SU-DHL-6 (cell line): ENCODE results near the gene KIF16B.

Source experiments
- H2AFZ ChIP-seq: fragments of 200-600 bp; sonication (generic); 2 replicates; pipeline ENCODE4 v1.6.1; 2014; ENCODE audit warnings: low read depth, mild to moderate bottlenecking, moderate library complexity, mixed read lengths, antibody characterized with exemption, low read length; ENCODE audit not compliant: severe bottlenecking
- H3F3A ChIP-seq: fragments of 200-600 bp; shearing (Covaris generic); 2 replicates; pipeline ENCODE4 v1.6.0; 2016; ENCODE audit warnings: antibody characterized with exemption, mild to moderate bottlenecking; ENCODE audit not compliant: insufficient read depth
- H3K27ac ChIP-seq: fragments of 200-600 bp; sonication (generic); 2 replicates; pipeline ENCODE4 v1.5.1; 2016; ENCODE audit warnings: low read depth, mild to moderate bottlenecking, low read length, moderate library complexity, mixed read lengths
- H3K27me3 ChIP-seq: fragments of 200-600 bp; sonication (generic), shearing (Covaris generic); 2 replicates; pipeline ENCODE4 v1.6.0; 2014; ENCODE audit warnings: mild to moderate bottlenecking, low read length
- H3K36me3 ChIP-seq: fragments of 200-600 bp; sonication (generic); 2 replicates; pipeline ENCODE4 v1.6.1; 2014; ENCODE audit warnings: mild to moderate bottlenecking, low read length, mixed read lengths
- H3K4me2 ChIP-seq: fragments of 300-600, 200-600 bp; shearing (Covaris generic), sonication (generic); 2 replicates; pipeline ENCODE4 v1.6.0; 2014; ENCODE audit warnings: low read length, low read depth, mild to moderate bottlenecking; ENCODE audit not compliant: poor library complexity, severe bottlenecking
- H3K4me3 ChIP-seq: fragments of 200-600 bp; sonication (generic); 2 replicates; pipeline ENCODE4 v1.5.1; 2014; ENCODE audit warnings: antibody characterized with exemption, low read length, mild to moderate bottlenecking, mixed read lengths; ENCODE audit not compliant: insufficient read depth, poor library complexity, severe bottlenecking
- H3K79me2 ChIP-seq: fragments of 200-600 bp; sonication (generic); 2 replicates; pipeline ENCODE4 v1.6.1; 2014; ENCODE audit warnings: mild to moderate bottlenecking, low read length, moderate library complexity; ENCODE audit not compliant: insufficient read depth
- H3K9ac ChIP-seq: fragments of 200-600 bp; sonication (generic); 2 replicates; pipeline ENCODE4 v1.7.0; 2014; ENCODE audit warnings: mild to moderate bottlenecking, low read length
- H3K9me2 ChIP-seq: fragments of 200-600 bp; sonication (generic); replicated peaks from 2 replicates; pipeline ENCODE4 v1.6.1; 2014; ENCODE audit warnings: low read length; ENCODE audit not compliant: insufficient read depth
- H3K9me3 ChIP-seq: fragments of 200-600 bp; sonication (generic); 2 replicates; pipeline ENCODE4 v1.6.1; 2014; ENCODE audit warnings: low read length, mixed read lengths; ENCODE audit not compliant: insufficient read depth
- H4K20me1 ChIP-seq: fragments of 200-600 bp; sonication (generic); 2 replicates; pipeline ENCODE4 v1.6.1; 2014; ENCODE audit warnings: low read depth, mild to moderate bottlenecking, antibody characterized with exemption, low read length, moderate library complexity, mixed read lengths
- EZH2phosphoT487 ChIP-seq: fragments of 200-600 bp; sonication (generic), shearing (Covaris generic); conservative IDR thresholded peaks from 2 replicates; pipeline ENCODE4 v1.6.1; 2018; ENCODE audit warnings: mild to moderate bottlenecking, antibody characterized with exemption, low read length, moderate library complexity, mixed read lengths
- TF ChIP-seq, protein P1 (sequence below): fragments of 200-600 bp; sonication (generic); IDR thresholded peaks from one replicate; pipeline ENCODE4 v1.5.1; 2017; ENCODE audit warnings: antibody characterized with exemption, mild to moderate bottlenecking, low read length, moderate library complexity; ENCODE audit not compliant: insufficient read depth, poor library complexity, severe bottlenecking

KIF16B gene

DNA sequence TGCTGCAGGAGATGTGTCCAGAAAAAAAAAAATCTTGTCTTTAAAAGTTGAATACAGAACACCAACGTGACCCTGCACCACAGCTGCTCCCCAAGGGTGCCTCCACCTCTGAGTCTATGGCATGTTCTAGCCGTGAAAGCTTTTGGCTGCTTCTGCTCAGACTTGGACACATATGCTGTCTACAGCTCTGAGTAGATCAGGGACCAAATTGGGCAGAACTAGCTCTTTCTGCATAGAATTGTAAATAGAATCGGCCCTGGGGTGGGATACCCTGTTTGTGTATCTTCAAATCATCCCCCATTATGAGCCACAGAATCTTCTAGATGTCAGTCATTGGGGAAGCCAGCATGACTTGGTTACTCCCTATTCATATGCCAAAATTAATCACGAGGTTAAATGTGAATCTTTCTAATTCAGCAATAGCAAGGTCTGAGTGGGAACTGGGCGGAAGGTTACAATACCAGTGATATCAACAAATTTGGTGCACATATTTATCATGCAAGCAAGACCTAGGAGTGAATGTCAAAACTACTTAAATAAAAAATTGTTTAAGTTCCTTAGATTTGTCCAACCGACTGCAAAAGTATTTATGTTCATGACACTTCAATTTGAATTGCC, 302.8 kb downstream of the KIF16B start:
- H4K20me1 ChIP-seq = no peaks in the 10 kb centered on the region
- no peak overlapping the region for H3K9ac ChIP-seq
- no peak for TF ChIP-seq EZH2phosphoT487
- TF ChIP-seq, protein P1, sequence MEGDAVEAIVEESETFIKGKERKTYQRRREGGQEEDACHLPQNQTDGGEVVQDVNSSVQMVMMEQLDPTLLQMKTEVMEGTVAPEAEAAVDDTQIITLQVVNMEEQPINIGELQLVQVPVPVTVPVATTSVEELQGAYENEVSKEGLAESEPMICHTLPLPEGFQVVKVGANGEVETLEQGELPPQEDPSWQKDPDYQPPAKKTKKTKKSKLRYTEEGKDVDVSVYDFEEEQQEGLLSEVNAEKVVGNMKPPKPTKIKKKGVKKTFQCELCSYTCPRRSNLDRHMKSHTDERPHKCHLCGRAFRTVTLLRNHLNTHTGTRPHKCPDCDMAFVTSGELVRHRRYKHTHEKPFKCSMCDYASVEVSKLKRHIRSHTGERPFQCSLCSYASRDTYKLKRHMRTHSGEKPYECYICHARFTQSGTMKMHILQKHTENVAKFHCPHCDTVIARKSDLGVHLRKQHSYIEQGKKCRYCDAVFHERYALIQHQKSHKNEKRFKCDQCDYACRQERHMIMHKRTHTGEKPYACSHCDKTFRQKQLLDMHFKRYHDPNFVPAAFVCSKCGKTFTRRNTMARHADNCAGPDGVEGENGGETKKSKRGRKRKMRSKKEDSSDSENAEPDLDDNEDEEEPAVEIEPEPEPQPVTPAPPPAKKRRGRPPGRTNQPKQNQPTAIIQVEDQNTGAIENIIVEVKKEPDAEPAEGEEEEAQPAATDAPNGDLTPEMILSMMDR = no peak
- H3K36me3 ChIP-seq = no peaks in the 10 kb centered on the region; the same call in 1 of the 2 replicates
- H3K27ac ChIP-seq = no peak overlapping the region
- H3K79me2 ChIP-seq = no peaks in the 10 kb centered on the region
- H3F3A ChIP-seq = no peaks in the 10 kb centered on the region
- H3K9me2 ChIP-seq = no peaks in the 10 kb centered on the region
- no peaks in the 10 kb centered on the region for H3K27me3 ChIP-seq
- H3K4me2 ChIP-seq = no peak overlapping the region
- no peak overlapping the region for H3K4me3 ChIP-seq
- H3K9me3 ChIP-seq = 0 out of 2 replicates have a peak, but pooled peaks cover 7% of the 10 kb centered on the region
- H2AFZ ChIP-seq = no peak overlapping the region

DNA sequence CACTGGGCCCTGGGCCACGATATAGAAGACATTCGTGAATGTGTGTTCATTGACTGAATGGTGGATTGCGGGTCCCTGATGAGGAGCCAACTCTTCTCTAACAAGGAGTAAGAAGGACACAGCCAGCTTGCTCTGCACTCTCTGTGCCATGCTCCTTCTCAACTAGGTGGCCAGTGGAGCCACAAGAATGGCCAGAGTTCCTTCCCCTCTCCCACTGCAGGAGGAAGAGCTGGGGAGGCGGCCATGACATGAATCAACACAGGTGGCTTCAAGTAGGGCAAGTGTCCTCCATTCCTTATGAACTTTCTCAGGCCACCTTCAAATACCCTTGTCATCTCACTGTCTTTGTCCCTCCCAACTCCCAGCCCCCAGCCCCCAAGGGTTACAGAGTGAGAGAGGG, 305.7 kb downstream of the KIF16B start:
- no peak overlapping the region for H3K4me2 ChIP-seq

DNA sequence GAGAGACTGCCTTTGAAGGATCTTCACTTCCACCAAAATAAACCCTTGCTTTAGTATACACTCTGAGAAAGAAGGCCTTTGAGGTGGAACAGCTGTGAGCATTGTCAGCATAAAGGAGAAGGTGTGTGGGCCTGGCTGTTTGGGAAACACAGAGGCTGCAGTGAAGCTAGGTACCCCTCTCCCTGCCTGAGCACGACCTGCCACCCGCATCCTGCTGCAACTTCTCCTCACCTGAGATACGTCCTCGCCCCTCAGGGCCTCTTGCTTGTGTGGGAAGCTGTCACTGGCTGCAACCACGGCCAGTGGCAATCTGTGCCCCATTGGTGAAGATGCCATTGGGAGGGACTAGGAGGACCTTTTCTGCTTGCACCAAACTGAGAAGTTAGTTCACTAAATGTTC, 307.9 kb downstream of the KIF16B start:
- H3F3A ChIP-seq = no peaks in the 10 kb centered on the region
- no peak for TF ChIP-seq EZH2phosphoT487
- TF ChIP-seq, protein P1 = no peak
- H3K9ac ChIP-seq = no peak overlapping the region
- H3K36me3 ChIP-seq = no peaks in the 10 kb centered on the region
- no peaks in the 10 kb centered on the region for H3K27me3 ChIP-seq
- H3K9me2 ChIP-seq = no peaks in the 10 kb centered on the region
- H3K4me3 ChIP-seq = no peak overlapping the region
- H3K4me2 ChIP-seq = no peak overlapping the region
- H3K79me2 ChIP-seq = no peaks in the 10 kb centered on the region
- no peak overlapping the region for H3K27ac ChIP-seq
- no peaks in the 10 kb centered on the region for H4K20me1 ChIP-seq
- no peak overlapping the region for H2AFZ ChIP-seq
- H3K9me3 ChIP-seq = 0 out of 2 replicates have a peak, but pooled peaks cover 7% of the 10 kb centered on the region

More for the DNA sequence above, 305.7 kb downstream of the KIF16B start:
- no peak overlapping the region for H3K27ac ChIP-seq
- H3K9ac ChIP-seq = no peak overlapping the region
- no peak for TF ChIP-seq EZH2phosphoT487
- TF ChIP-seq, protein P1 = no peak
- H3K9me2 ChIP-seq = no peaks in the 10 kb centered on the region
- no peak overlapping the region for H3K4me3 ChIP-seq
- H3K79me2 ChIP-seq = no peaks in the 10 kb centered on the region
- no peak overlapping the region for H2AFZ ChIP-seq
- H3K36me3 ChIP-seq = no peaks in the 10 kb centered on the region; the same call in 1 of the 2 replicates
- 0 out of 2 replicates have a peak, but pooled peaks cover 7% of the 10 kb centered on the region for H3K9me3 ChIP-seq
- no peaks in the 10 kb centered on the region for H3K27me3 ChIP-seq
- H3F3A ChIP-seq = no peaks in the 10 kb centered on the region
- H4K20me1 ChIP-seq = no peaks in the 10 kb centered on the region
